Esophagus squamous epithelium (tissue), 4 donors: ENCODE results near the gene GLRA3.

ENCODE experiments used
- CTCF ChIP-seq, 6 experiments: fragments of 450-650 bp in 4 of 6; fragments of 200-600 bp in 2 of 6; sonication (generic) in 2 of 6; IDR thresholded peaks; one replicate each; pipeline ENCODE4 v1.5.1; 2016 to 2019; ENCODE audit warnings: antibody characterized with exemption in 6 of 6, mild to moderate bottlenecking in 4 of 6, moderate library complexity in 4 of 6
- POLR2A ChIP-seq, 4 donors: fragments of 450-650 bp; IDR thresholded peaks; one replicate each; pipeline ENCODE4 v1.6.1; 2017; ENCODE audit warnings: antibody characterized with exemption in 4 of 4, mild to moderate bottlenecking in 4 of 4, moderate library complexity in 3 of 4

DNA sequence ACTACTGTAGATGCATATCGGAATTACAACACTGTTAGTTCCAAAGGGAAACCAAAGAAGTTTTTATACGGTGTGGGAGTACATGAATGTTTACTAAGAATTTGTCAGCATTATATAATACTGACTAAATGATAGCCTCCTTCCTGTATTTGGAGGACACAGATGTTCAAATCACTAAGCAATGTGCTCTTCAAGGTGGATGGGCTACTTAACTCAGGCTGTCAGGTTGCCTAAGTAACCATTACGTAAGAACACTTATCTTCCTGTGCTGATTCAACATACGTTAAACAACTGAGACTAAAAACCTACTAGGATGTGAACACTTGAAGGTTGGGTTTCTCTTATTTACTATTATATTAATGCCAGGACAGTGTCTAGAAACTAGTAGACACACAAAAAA, 224.8 kb downstream of the GLRA3 start:
- TF ChIP-seq CTCF (IDR thresholded peaks at IDR 0.05): no peak
- TF ChIP-seq POLR2A (IDR thresholded peaks at IDR 0.05): no peak
